Stimulated activated CD4-positive, alpha-beta T cell treated with anti-CD3 and anti-CD28 coated beads, Interleukin-2, amount 100 ng/mL, for 24 hours (primary cell): ENCODE measurements around the gene ACACB.

Source experiments
- DNase-seq, 2 donors: peaks; one replicate each; pipeline ENCODE4 v3.0.0-alpha.2; 2020

Gene ACACB

GRCh38 chr12:109258607-109259544 lies 142.5 kb downstream of the ACACB start:
- DNase-seq = no peak

- no peak for DNase-seq
Observed at GRCh38 chr12:109259545-109259895, 143.1 kb downstream of the ACACB start.

GRCh38 chr12:109261087-109261486 lies 144.7 kb downstream of the ACACB start:
- no peak for DNase-seq

- DNase-seq = no peak
Observed at GRCh38 chr12:109261939-109262338, 145.6 kb downstream of the ACACB start.

GRCh38 chr12:109263439-109263838 lies 147.1 kb downstream of the ACACB start:
- DNase-seq = no peak

GRCh38 chr12:109264095-109264942 lies 147.9 kb downstream of the ACACB start:
- peak; percentile 48 to 70 for DNase-seq

GRCh38 chr12:109264943-109265650 lies 148.7 kb downstream of the ACACB start:
- DNase-seq = no peak

GRCh38 chr12:109266106-109266879 lies 149.9 kb downstream of the ACACB start:
- DNase-seq = no peak

- no peak for DNase-seq
Observed at GRCh38 chr12:109267361-109267760, 151.0 kb downstream of the ACACB start.

GRCh38 chr12:109268896-109269295 lies 152.5 kb downstream of the ACACB start:
- DNase-seq = no peak

GRCh38 chr12:109269428-109269827 lies 153.0 kb downstream of the ACACB start:
- no peak for DNase-seq

GRCh38 chr12:109270494-109270893 lies 154.1 kb downstream of the ACACB start:
- no peak for DNase-seq

GRCh38 chr12:109271418-109271817 lies 155.0 kb downstream of the ACACB start:
- no peak for DNase-seq

GRCh38 chr12:109273354-109273753 lies 157.0 kb downstream of the ACACB start:
- DNase-seq = no peak

- no peak for DNase-seq
Observed at GRCh38 chr12:109274381-109274780, 158.0 kb downstream of the ACACB start.

- DNase-seq = no peak
Observed at GRCh38 chr12:109275173-109275572, 158.8 kb downstream of the ACACB start.

GRCh38 chr12:109276160-109276559 lies 159.8 kb downstream of the ACACB start:
- no peak for DNase-seq

GRCh38 chr12:109277255-109277898 lies 161.0 kb downstream of the ACACB start:
- DNase-seq = no peak

GRCh38 chr12:109277899-109278762 lies 161.7 kb downstream of the ACACB start:
- no peak for DNase-seq

- DNase-seq = no peak
Observed at GRCh38 chr12:109278912-109279311, 162.5 kb downstream of the ACACB start.

- DNase-seq = no peak
Observed at GRCh38 chr12:109279525-109279924, 163.1 kb downstream of the ACACB start.
